Subcutaneous abdominal adipose tissue (tissue), 5 donors: ENCODE results near the gene PDE4D.

Experiments used
- H3K27ac ChIP-seq: one replicate; pipeline ENCODE4 v1.7.0; 2013; ENCODE audit warnings: low read depth, mild to moderate bottlenecking, inconsistent platforms, low read length, moderate library complexity
- H3K27me3 ChIP-seq, 5 donors: one replicate each; pipeline ENCODE4 v1.7.0; 2013; ENCODE audit warnings: low read length in 5 of 5, inconsistent platforms in 1 of 5; ENCODE audit not compliant: control insufficient read depth in 5 of 5, insufficient read depth in 4 of 5
- H3K36me3 ChIP-seq, 5 donors: one replicate each; pipeline ENCODE4 v1.7.0; 2013; ENCODE audit warnings: low read length in 5 of 5; ENCODE audit not compliant: control insufficient read depth in 5 of 5, insufficient read depth in 5 of 5
- H3K4me1 ChIP-seq, 5 donors: one replicate each; pipeline ENCODE4 v1.7.0; 2013; ENCODE audit warnings: low read length in 5 of 5, mild to moderate bottlenecking in 3 of 5, moderate library complexity in 1 of 5; ENCODE audit not compliant: control insufficient read depth in 5 of 5, insufficient read depth in 5 of 5
- H3K4me3 ChIP-seq, 5 donors: one replicate each; pipeline ENCODE4 v1.7.0; 2013; ENCODE audit warnings: low read length in 5 of 5, low read depth in 1 of 5
- H3K9ac ChIP-seq, 5 donors: one replicate each; pipeline ENCODE4 v1.7.0; 2013; ENCODE audit warnings: low read length in 5 of 5, mild to moderate bottlenecking in 4 of 5, moderate library complexity in 3 of 5
- H3K9me3 ChIP-seq, 5 donors: one replicate each; pipeline ENCODE4 v1.7.0; 2013; ENCODE audit warnings: low read length in 5 of 5; ENCODE audit not compliant: control insufficient read depth in 5 of 5
- donor health status: healthy.
- donor health status: healthy.
- donor health status: healthy.
- donor health status: healthy.
- donor health status: healthy.

The PDE4D gene

DNA sequence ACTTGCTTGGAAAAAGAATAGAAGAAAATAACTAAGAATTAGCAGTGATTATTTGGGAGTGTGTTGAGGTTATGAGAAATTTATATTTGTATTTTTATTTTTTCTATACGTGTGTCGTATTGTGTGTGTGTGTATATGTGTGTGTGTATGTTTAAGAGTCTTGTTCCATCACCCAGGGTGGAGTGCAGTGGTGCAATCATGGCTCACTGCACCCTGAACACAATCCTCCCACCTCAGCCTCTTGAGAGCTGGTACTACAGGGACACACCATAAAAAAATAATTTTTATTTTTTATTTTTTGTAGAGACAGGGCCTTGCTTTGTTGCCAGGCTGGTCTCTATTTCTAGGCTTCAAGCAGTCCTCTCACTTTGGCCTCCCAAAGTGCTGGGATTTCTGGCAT is 643.8 kb downstream of the PDE4D start:
- peaks cover 0 to 5% (median 0%) of the 10 kb centered on the region in 5 donors for H3K9me3 ChIP-seq
- no peak overlapping the region for H3K9ac ChIP-seq
- H3K4me3 ChIP-seq, result no peak overlapping the region
- no peaks in the 10 kb centered on the region for H3K27me3 ChIP-seq
- H3K36me3 ChIP-seq, result no peaks in the 10 kb centered on the region
- peaks cover 0 to 9% (median 4%) of the 10 kb centered on the region in 5 donors for H3K4me1 ChIP-seq
- no peak overlapping the region for H3K27ac ChIP-seq

GRCh38 chr5:59249160-59249559 is 644.4 kb downstream of the PDE4D start:
- Histone ChIP-seq H3K4me3 (no peak overlapping the region), H3K9ac (no peak overlapping the region), H3K27ac (no peak overlapping the region), H3K9me3 (peaks cover 0 to 5% (median 0%) of the 10 kb centered on the region in 5 donors), H3K4me1 (peaks cover 0 to 9% (median 4%) of the 10 kb centered on the region in 5 donors), H3K36me3 (no peaks in the 10 kb centered on the region), H3K27me3 (no peaks in the 10 kb centered on the region)

GRCh38 chr5:59246882-59247281 is 646.6 kb downstream of the PDE4D start:
- no peak overlapping the region for H3K27ac ChIP-seq
- no peaks in the 10 kb centered on the region for H3K36me3 ChIP-seq
- peaks cover 0 to 5% (median 0%) of the 10 kb centered on the region in 5 donors for H3K9me3 ChIP-seq
- peaks cover 0 to 9% (median 4%) of the 10 kb centered on the region in 5 donors for H3K4me1 ChIP-seq
- H3K4me3 ChIP-seq, result no peak overlapping the region
- no peaks in the 10 kb centered on the region for H3K27me3 ChIP-seq
- no peak overlapping the region for H3K9ac ChIP-seq

DNA sequence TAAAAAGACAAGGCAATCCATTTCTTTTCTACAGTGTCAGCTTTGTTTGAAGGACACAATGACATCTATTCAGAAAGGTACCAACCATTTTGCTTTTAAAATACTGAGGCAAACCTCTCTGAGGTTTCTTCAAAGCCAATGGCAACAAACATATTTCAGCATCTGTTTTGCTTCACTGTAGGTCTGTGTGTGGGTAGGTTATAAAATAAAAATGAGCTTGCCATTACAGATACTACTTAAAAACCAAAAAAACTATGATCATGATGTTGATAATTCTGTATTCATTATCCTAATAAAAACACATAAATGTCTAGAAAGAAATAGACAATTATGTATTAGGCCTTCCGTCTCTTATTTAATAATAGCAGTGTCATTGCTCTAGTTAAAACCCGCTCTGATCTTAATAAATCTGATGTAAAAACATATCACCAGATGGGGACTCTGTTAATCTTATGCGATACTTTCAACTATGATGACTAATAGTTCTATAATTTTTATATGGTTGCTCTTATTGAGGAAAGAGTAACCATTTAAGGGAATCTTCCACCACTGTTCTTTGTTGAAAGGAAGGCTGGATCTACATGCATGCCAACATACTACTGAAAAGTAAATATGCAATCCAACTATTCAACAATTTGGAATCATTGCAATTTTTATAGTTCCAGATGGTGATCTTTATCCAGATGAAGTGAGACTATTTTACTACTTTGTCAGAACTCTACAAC is 647.2 kb downstream of the PDE4D start:
- no peak overlapping the region for H3K27ac ChIP-seq
- H3K9ac ChIP-seq, result no peak overlapping the region
- peaks cover 2 to 9% (median 8%) of the 10 kb centered on the region in 5 donors for H3K4me1 ChIP-seq
- no peaks in the 10 kb centered on the region for H3K36me3 ChIP-seq
- no peaks in the 10 kb centered on the region for H3K9me3 ChIP-seq
- no peaks in the 10 kb centered on the region for H3K27me3 ChIP-seq
- H3K4me3 ChIP-seq, result no peak overlapping the region

- H3K9me3 ChIP-seq, result no peaks in the 10 kb centered on the region
- no peaks in the 10 kb centered on the region for H3K36me3 ChIP-seq
- H3K9ac ChIP-seq, result peak overlapping the region in 1 of 5 donors; percentile 14
- H3K4me1 ChIP-seq, result peaks cover 2 to 13% (median 9%) of the 10 kb centered on the region in 5 donors
- H3K27me3 ChIP-seq, result no peaks in the 10 kb centered on the region
- H3K4me3 ChIP-seq, result no peak overlapping the region
- no peak overlapping the region for H3K27ac ChIP-seq
Measured at GRCh38 chr5:59245198-59245597, 648.3 kb downstream of the PDE4D start.

DNA sequence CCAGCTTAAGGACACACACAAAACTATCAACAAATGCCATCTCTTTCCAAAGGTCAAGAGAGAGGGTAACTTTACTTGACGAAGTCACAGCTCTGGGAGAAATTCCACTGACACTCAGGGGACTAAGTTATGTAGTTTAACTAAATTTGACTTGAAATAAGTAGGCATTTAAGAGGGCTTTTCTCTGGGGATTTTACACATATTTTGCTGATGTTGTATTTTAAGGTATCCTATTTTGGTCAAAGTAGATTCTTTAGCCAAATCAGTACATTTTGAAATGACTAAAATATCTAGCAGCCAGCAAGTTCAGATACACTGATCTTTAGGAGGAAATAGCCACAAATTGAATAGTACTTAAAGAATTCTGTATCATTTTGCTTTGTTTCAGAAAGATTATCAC is 652.0 kb downstream of the PDE4D start:
- Histone ChIP-seq H3K4me3 (no peak overlapping the region), H3K4me1 (peaks cover 2 to 13% (median 9%) of the 10 kb centered on the region in 5 donors), H3K9ac (no peak overlapping the region), H3K36me3 (no peaks in the 10 kb centered on the region), H3K27ac (no peak overlapping the region), H3K9me3 (no peaks in the 10 kb centered on the region), H3K27me3 (no peaks in the 10 kb centered on the region)

DNA sequence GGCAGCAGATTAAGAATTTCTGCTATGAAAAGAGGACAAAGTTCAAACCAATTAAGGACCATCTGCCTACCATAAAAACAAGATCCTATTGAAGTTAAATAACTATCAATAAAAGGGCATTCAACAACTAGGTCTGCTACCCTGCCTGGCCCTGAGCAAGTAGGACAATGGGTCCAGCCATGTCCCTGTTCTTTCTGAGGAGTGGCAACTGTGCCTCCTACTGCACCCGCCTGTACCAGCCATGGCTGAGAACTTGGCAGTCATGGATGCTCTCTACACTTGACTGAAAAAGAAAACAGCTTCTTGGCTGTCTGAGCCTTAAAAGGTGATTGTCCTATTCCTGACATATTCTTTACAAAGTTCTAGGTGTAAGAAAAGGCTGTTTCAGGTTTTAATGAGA is 652.4 kb downstream of the PDE4D start:
- H3K9ac ChIP-seq, result no peak overlapping the region
- no peak overlapping the region for H3K4me3 ChIP-seq
- no peaks in the 10 kb centered on the region for H3K36me3 ChIP-seq
- no peak overlapping the region for H3K27ac ChIP-seq
- no peaks in the 10 kb centered on the region for H3K27me3 ChIP-seq
- no peaks in the 10 kb centered on the region for H3K9me3 ChIP-seq
- peaks cover 2 to 13% (median 9%) of the 10 kb centered on the region in 5 donors for H3K4me1 ChIP-seq

- Histone ChIP-seq H3K9ac (no peak overlapping the region), H3K27me3 (no peaks in the 10 kb centered on the region), H3K36me3 (no peaks in the 10 kb centered on the region), H3K4me3 (no peak overlapping the region), H3K4me1 (peaks cover 0 to 9% (median 8%) of the 10 kb centered on the region in 5 donors), H3K27ac (no peak overlapping the region), H3K9me3 (no peaks in the 10 kb centered on the region)
Measured at GRCh38 chr5:59238126-59238902, 655.2 kb downstream of the PDE4D start.

GRCh38 chr5:59236986-59237385 is 656.5 kb downstream of the PDE4D start:
- H3K4me1 ChIP-seq, result peaks cover 0 to 9% (median 8%) of the 10 kb centered on the region in 5 donors
- no peak overlapping the region for H3K27ac ChIP-seq
- H3K9ac ChIP-seq, result no peak overlapping the region
- no peaks in the 10 kb centered on the region for H3K9me3 ChIP-seq
- H3K4me3 ChIP-seq, result no peak overlapping the region
- no peaks in the 10 kb centered on the region for H3K36me3 ChIP-seq
- no peaks in the 10 kb centered on the region for H3K27me3 ChIP-seq

GRCh38 chr5:59236448-59236847 is 657.1 kb downstream of the PDE4D start:
- Histone ChIP-seq H3K9ac (no peak overlapping the region), H3K4me1 (peaks cover 0 to 7% (median 5%) of the 10 kb centered on the region in 5 donors), H3K9me3 (no peaks in the 10 kb centered on the region), H3K27ac (no peak overlapping the region), H3K4me3 (no peak overlapping the region), H3K27me3 (no peaks in the 10 kb centered on the region), H3K36me3 (no peaks in the 10 kb centered on the region)
